ENCODE data around the gene PRR35.

PRR35 gene

DNA sequence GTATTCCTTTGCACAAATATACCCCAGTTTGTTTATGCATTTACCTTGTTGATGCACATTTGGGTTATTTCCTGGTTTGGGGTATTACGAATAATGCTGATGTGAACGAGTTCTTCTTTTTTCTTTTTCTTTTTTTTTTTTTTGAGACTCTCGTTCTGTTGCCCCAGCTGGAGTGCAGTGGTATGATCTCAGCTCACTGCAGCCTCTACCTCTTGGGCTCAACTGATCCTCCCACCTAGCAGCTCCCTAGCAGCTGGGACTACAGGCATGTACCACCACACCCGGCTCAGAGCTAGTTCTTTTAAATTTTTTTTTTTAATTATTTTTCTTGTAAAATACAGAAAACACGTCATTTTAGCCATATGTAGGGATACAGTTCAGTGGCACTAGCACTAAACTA lies 43.7 kb downstream of the PRR35 start:
- TF ChIP-seq, protein P1, sequence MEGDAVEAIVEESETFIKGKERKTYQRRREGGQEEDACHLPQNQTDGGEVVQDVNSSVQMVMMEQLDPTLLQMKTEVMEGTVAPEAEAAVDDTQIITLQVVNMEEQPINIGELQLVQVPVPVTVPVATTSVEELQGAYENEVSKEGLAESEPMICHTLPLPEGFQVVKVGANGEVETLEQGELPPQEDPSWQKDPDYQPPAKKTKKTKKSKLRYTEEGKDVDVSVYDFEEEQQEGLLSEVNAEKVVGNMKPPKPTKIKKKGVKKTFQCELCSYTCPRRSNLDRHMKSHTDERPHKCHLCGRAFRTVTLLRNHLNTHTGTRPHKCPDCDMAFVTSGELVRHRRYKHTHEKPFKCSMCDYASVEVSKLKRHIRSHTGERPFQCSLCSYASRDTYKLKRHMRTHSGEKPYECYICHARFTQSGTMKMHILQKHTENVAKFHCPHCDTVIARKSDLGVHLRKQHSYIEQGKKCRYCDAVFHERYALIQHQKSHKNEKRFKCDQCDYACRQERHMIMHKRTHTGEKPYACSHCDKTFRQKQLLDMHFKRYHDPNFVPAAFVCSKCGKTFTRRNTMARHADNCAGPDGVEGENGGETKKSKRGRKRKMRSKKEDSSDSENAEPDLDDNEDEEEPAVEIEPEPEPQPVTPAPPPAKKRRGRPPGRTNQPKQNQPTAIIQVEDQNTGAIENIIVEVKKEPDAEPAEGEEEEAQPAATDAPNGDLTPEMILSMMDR (IDR thresholded peaks at IDR 0.05; ENCODE audit: low read length) = no peak
- TF ChIP-seq EZH2 (IDR thresholded peaks at IDR 0.05; ENCODE audit: borderline replicate concordance, low read length) = no peak
- no peaks in the 10 kb centered on the region for H4K20me1 ChIP-seq (ENCODE audit: insufficient read depth, low read length)
- no peaks in the 10 kb centered on the region for H3K4me1 ChIP-seq (ENCODE audit: insufficient read depth, low read length, severe bottlenecking)
- no peaks in the 10 kb centered on the region; the same call in 1 of the 2 replicates for H3K27me3 ChIP-seq (ENCODE audit: insufficient read depth, low read length)
- no peak overlapping the region for H3K4me2 ChIP-seq (ENCODE audit: low read length)
- no peak overlapping the region for H3K4me3 ChIP-seq (ENCODE audit: low read depth, low read length, poor library complexity, severe bottlenecking)
- no peak overlapping the region for H2AFZ ChIP-seq (ENCODE audit: low read length)
- H3K36me3 ChIP-seq (ENCODE audit: insufficient read depth, low read length) = peaks cover 8% of the 10 kb centered on the region
- peaks cover 4% of the 10 kb centered on the region; the same call in 1 of the 2 replicates for H3K9me3 ChIP-seq (ENCODE audit: low read length)
- no peaks in the 10 kb centered on the region for H3K9me2 ChIP-seq (ENCODE audit: low read depth, low read length)
- no peaks in the 10 kb centered on the region for H3K79me2 ChIP-seq (ENCODE audit: insufficient read depth, low read length)
- H3K9ac ChIP-seq (ENCODE audit: low read length) = no peak overlapping the region
- no peak overlapping the region for H3K27ac ChIP-seq (ENCODE audit: low read depth, low read length, poor library complexity, severe bottlenecking)
- H3F3A ChIP-seq (ENCODE audit: insufficient read depth, low read length) = no peaks in the 10 kb centered on the region

DNA sequence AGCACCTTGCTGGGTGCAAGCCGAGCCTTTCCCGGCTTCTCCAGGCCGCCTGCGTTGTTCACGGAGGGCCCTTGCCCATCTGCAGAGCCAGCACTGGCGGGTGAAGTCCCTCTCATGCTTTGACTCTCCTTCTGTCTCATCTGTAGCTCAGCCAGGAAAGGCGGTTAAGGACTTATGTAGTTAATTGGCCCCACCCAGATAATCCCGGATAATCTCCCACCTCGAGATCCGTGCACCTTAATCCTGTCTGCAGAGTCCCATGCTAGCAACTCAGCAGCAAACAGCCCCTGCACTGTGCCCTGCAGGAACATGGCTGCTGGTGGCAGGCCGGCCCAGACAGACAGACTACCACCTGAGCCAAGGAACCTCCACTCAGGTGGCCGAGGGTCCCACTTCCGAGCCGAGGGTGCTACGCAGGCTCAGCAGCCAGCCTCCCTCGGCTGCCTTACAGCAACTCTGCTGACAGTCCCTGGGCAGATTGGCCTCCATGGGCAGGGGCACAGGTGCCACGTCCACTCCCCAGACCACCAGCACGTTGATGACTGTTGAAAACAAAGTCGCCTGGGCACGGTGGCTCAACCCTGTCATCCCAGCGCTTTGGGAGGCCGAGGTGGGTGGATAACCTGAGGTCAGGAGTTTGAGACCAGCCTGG lies 46.6 kb downstream of the PRR35 start:
- H3F3A ChIP-seq (ENCODE audit: insufficient read depth, low read length) = no peaks in the 10 kb centered on the region
- H4K20me1 ChIP-seq (ENCODE audit: insufficient read depth, low read length) = no peaks in the 10 kb centered on the region
- no peaks in the 10 kb centered on the region; the same call in 1 of the 2 replicates for H3K27me3 ChIP-seq (ENCODE audit: insufficient read depth, low read length)
- no peak overlapping the region for H3K27ac ChIP-seq (ENCODE audit: low read depth, low read length, poor library complexity, severe bottlenecking)
- peaks cover 5% of the 10 kb centered on the region; the same call in 1 of the 2 replicates for H3K36me3 ChIP-seq (ENCODE audit: insufficient read depth, low read length)
- H3K9me2 ChIP-seq (ENCODE audit: low read depth, low read length) = no peaks in the 10 kb centered on the region
- no peak overlapping the region for H3K4me3 ChIP-seq (ENCODE audit: low read depth, low read length, poor library complexity, severe bottlenecking)
- H3K79me2 ChIP-seq (ENCODE audit: insufficient read depth, low read length) = no peaks in the 10 kb centered on the region
- peaks cover 4% of the 10 kb centered on the region; the same call in 1 of the 2 replicates for H3K9me3 ChIP-seq (ENCODE audit: low read length)
- TF ChIP-seq, protein P1 (IDR thresholded peaks at IDR 0.05; ENCODE audit: low read length) = no peak
- TF ChIP-seq EZH2 (IDR thresholded peaks at IDR 0.05; ENCODE audit: borderline replicate concordance, low read length) = no peak
- H3K4me1 ChIP-seq (ENCODE audit: insufficient read depth, low read length, severe bottlenecking) = no peaks in the 10 kb centered on the region
- H3K9ac ChIP-seq (ENCODE audit: low read length) = no peak overlapping the region
- no peak overlapping the region for H3K4me2 ChIP-seq (ENCODE audit: low read length)
- no peak overlapping the region for H2AFZ ChIP-seq (ENCODE audit: low read length)

DNA sequence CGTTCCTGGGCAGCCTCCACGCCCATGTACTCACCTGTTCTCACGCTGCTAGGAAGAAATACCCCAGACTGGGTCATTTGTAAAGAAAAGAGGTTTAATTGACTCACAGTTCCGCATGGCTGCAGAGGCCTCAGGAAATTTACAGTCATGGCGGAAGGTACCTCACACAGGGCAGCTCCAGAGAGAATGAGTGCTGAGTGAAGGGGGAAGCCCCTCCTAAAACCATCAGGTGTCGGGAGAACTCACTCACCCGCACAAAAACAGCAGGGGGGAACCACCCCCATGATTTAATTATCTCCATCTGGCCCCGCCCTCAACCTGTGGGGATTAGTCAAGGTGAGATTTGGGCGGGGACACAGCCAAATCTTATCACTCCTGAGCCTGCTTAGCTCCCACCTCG lies 47.8 kb downstream of the PRR35 start:
- Histone ChIP-seq H3K4me1 (ENCODE audit: insufficient read depth, low read length, severe bottlenecking) (no peaks in the 10 kb centered on the region), H3K4me3 (ENCODE audit: low read depth, low read length, poor library complexity, severe bottlenecking) (no peak overlapping the region), H4K20me1 (ENCODE audit: insufficient read depth, low read length) (no peaks in the 10 kb centered on the region), H3K27me3 (ENCODE audit: insufficient read depth, low read length) (no peaks in the 10 kb centered on the region; the same call in 1 of the 2 replicates), H3K4me2 (ENCODE audit: low read length) (no peak overlapping the region), H3K36me3 (ENCODE audit: insufficient read depth, low read length) (peaks cover 5% of the 10 kb centered on the region; the same call in 1 of the 2 replicates), H3K9me3 (ENCODE audit: low read length) (peaks cover 4% of the 10 kb centered on the region; the same call in 1 of the 2 replicates), H3F3A (ENCODE audit: insufficient read depth, low read length) (no peaks in the 10 kb centered on the region), H3K9ac (ENCODE audit: low read length) (no peak overlapping the region), H3K9me2 (ENCODE audit: low read depth, low read length) (no peaks in the 10 kb centered on the region), H3K79me2 (ENCODE audit: insufficient read depth, low read length) (no peaks in the 10 kb centered on the region), H2AFZ (ENCODE audit: low read length) (no peak overlapping the region), H3K27ac (ENCODE audit: low read depth, low read length, poor library complexity, severe bottlenecking) (no peak overlapping the region)
- no peak for TF ChIP-seq EZH2 (IDR thresholded peaks at IDR 0.05; ENCODE audit: borderline replicate concordance, low read length)
- TF ChIP-seq, protein P1 (IDR thresholded peaks at IDR 0.05; ENCODE audit: low read length) = no peak

All from OCI-LY1 (cell line).